H9 (cell line): ENCODE results near the gene BCAS3. TPM values are rescaled to one million over a fixed set of nuclear protein-coding genes. Genes with fewer than 3 reads are reported as not detected.

ENCODE experiments used
- DNase-seq: peaks from one replicate; pipeline ENCODE4 v3.0.0-alpha.2; 2017
- H2AFZ ChIP-seq: one replicate; pipeline ENCODE4 v1.6.1; 2013; ENCODE audit warnings: mild to moderate bottlenecking, low read length, control low read depth, moderate library complexity
- H2AK5ac ChIP-seq: 2 replicates; pipeline ENCODE4 v1.6.1; 2013; ENCODE audit warnings: low read length, control low read depth, mixed read lengths; ENCODE audit not compliant: insufficient read length
- H2BK120ac ChIP-seq: one replicate; pipeline ENCODE4 v1.6.1; 2013; ENCODE audit warnings: low read depth, mild to moderate bottlenecking, low read length, control low read depth, inconsistent platforms; ENCODE audit not compliant: poor library complexity, severe bottlenecking
- H2BK12ac ChIP-seq: 2 replicates; pipeline ENCODE4 v1.6.1; 2013; ENCODE audit warnings: low read length, control low read depth, mixed read lengths, low read depth; ENCODE audit not compliant: insufficient read length
- H2BK15ac ChIP-seq: 2 replicates; pipeline ENCODE4 v1.6.1; 2013; ENCODE audit warnings: low read depth, low read length, control low read depth
- H2BK20ac ChIP-seq: one replicate; pipeline ENCODE4 v1.6.1; 2013; ENCODE audit warnings: low read depth, mild to moderate bottlenecking, low read length, control low read depth, inconsistent platforms; ENCODE audit not compliant: poor library complexity, severe bottlenecking
- H2BK5ac ChIP-seq: 2 replicates; pipeline ENCODE4 v1.6.1; 2013; ENCODE audit warnings: low read length, control low read depth, mixed read lengths; ENCODE audit not compliant: insufficient read length
- H3K14ac ChIP-seq: 2 replicates; pipeline ENCODE4 v1.6.1; 2013; ENCODE audit warnings: low read length, control low read depth; ENCODE audit not compliant: insufficient read depth
- H3K18ac ChIP-seq: 2 replicates; pipeline ENCODE4 v1.6.1; 2013; ENCODE audit warnings: low read depth, mild to moderate bottlenecking, mixed read lengths, low read length, control low read depth; ENCODE audit not compliant: insufficient read length
- H3K23ac ChIP-seq: 2 replicates; pipeline ENCODE4 v1.6.1; 2013; ENCODE audit warnings: low read length, control low read depth, mixed read lengths, low read depth; ENCODE audit not compliant: insufficient read length
- H3K23me2 ChIP-seq: 2 replicates; pipeline ENCODE4 v1.6.1; 2013; ENCODE audit warnings: low read depth, mild to moderate bottlenecking, mixed read lengths, low read length, control low read depth; ENCODE audit not compliant: insufficient read length, poor library complexity, severe bottlenecking
- H3K27ac ChIP-seq: 2 replicates; pipeline ENCODE4 v1.5.1; 2013; ENCODE audit warnings: low read length, control low read depth, mixed read lengths, low read depth; ENCODE audit not compliant: insufficient read length
- H3K27me3 ChIP-seq: 2 replicates; pipeline ENCODE4 v1.6.1; 2013; ENCODE audit warnings: low read length, control low read depth, inconsistent platforms; ENCODE audit not compliant: insufficient read depth
- H3K4ac ChIP-seq: 2 replicates; pipeline ENCODE4 v1.6.1; 2013; ENCODE audit warnings: low read depth, mild to moderate bottlenecking, control low read depth, inconsistent platforms, low read length, moderate library complexity
- H3K4me1 ChIP-seq: 2 replicates; pipeline ENCODE4 v1.6.1; 2013; ENCODE audit warnings: low read length, control low read depth, inconsistent platforms; ENCODE audit not compliant: insufficient read depth
- H3K4me2 ChIP-seq: 2 replicates; pipeline ENCODE4 v1.6.1; 2013; ENCODE audit warnings: low read length, control low read depth, mixed read lengths; ENCODE audit not compliant: insufficient read length, insufficient read depth
- H3K56ac ChIP-seq: 2 replicates; pipeline ENCODE4 v1.6.1; 2013; ENCODE audit warnings: low read depth, mild to moderate bottlenecking, mixed read lengths, low read length, control low read depth; ENCODE audit not compliant: insufficient read length
- H3K79me1 ChIP-seq: 2 replicates; pipeline ENCODE4 v1.6.1; 2013; ENCODE audit warnings: low read depth, mild to moderate bottlenecking, moderate library complexity, low read length, control low read depth, inconsistent platforms; ENCODE audit not compliant: insufficient read depth, poor library complexity, severe bottlenecking
- H3K79me2 ChIP-seq: 2 replicates; pipeline ENCODE4 v1.6.1; 2013; ENCODE audit warnings: low read length, control low read depth, inconsistent platforms; ENCODE audit not compliant: insufficient read depth
- H3K9ac ChIP-seq: 2 replicates; pipeline ENCODE4 v1.6.1; 2013; ENCODE audit warnings: low read length, control low read depth, mixed read lengths; ENCODE audit not compliant: insufficient read length; ENCODE audit errors: extremely low read depth
- H3K9me3 ChIP-seq: one replicate; pipeline ENCODE4 v1.6.1; 2013; ENCODE audit warnings: low read depth, low read length, inconsistent platforms; ENCODE audit not compliant: control insufficient read depth
- H3T11ph ChIP-seq: one replicate; pipeline ENCODE4 v1.6.1; 2013; ENCODE audit warnings: mild to moderate bottlenecking, low read length, control low read depth, inconsistent platforms
- H4K20me1 ChIP-seq: one replicate; pipeline ENCODE4 v1.6.1; 2013; ENCODE audit not compliant: control insufficient read depth, insufficient read length, insufficient read depth
- H4K5ac ChIP-seq: 2 replicates; pipeline ENCODE4 v1.6.1; 2013; ENCODE audit warnings: low read depth, mild to moderate bottlenecking, mixed read lengths, low read length, control low read depth; ENCODE audit not compliant: insufficient read length
- H4K8ac ChIP-seq: replicated peaks from 2 replicates; pipeline ENCODE4 v1.6.1; 2013; ENCODE audit warnings: low read length, control low read depth, mixed read lengths, low read depth; ENCODE audit not compliant: insufficient read length
- H4K91ac ChIP-seq: 2 replicates; pipeline ENCODE4 v1.6.1; 2013; ENCODE audit warnings: low read depth, mild to moderate bottlenecking, moderate library complexity, mixed read lengths, low read length, control low read depth; ENCODE audit not compliant: insufficient read length
- H3K27ac Mint-ChIP-seq, 3 experiments: 2 replicates in 2 of 3; 3 replicates in 1 of 3; pipeline ENCODE4 v1.8.0; 2020 to 2021; ENCODE audit warnings: mixed read lengths in 3 of 3, mild to moderate bottlenecking in 1 of 3, moderate library complexity in 1 of 3
- H3K27me3 Mint-ChIP-seq: 2 replicates; pipeline ENCODE4 v1.8.0; 2021; ENCODE audit warnings: low read depth, mild to moderate bottlenecking, moderate library complexity, mixed read lengths
- H3K36me3 Mint-ChIP-seq, 3 experiments: 2 replicates in 2 of 3; 3 replicates in 1 of 3; pipeline ENCODE4 v1.8.0; 2020 to 2021; ENCODE audit warnings: low read depth in 3 of 3, mixed read lengths in 3 of 3; ENCODE audit not compliant: insufficient read depth in 1 of 3
- H3K4me1 Mint-ChIP-seq, 2 experiments: 2 replicates each; pipeline ENCODE4 v1.8.0; 2020; ENCODE audit warnings: mixed read lengths in 2 of 2
- H3K4me3 Mint-ChIP-seq, 2 experiments: 2 replicates in 1 of 2; 3 replicates in 1 of 2; pipeline ENCODE4 v1.8.0; 2020 to 2021; ENCODE audit warnings: mild to moderate bottlenecking in 2 of 2, mixed read lengths in 2 of 2, moderate library complexity in 1 of 2
- H3K9me3 Mint-ChIP-seq, 2 experiments: 2 replicates in 1 of 2; 3 replicates in 1 of 2; pipeline ENCODE4 v1.8.0; 2020; ENCODE audit warnings: mild to moderate bottlenecking in 2 of 2, mixed read lengths in 2 of 2, moderate library complexity in 1 of 2
- CTCF ChIP-seq: fragments of 200-600 bp; sonication (generic); conservative IDR thresholded peaks from 3 replicates; pipeline ENCODE4 v1.8.0; 2021; ENCODE audit warnings: antibody characterized with exemption, mild to moderate bottlenecking
- WGBS: extraction: QIAGEN DNeasy Blood & Tissue Kit; methylation state at CpG from one replicate; pipeline ENCODE4 v1.1.7; 2013; ENCODE audit warnings: missing lambda C conversion rate, low lambda C conversion rate, mixed read lengths; ENCODE audit not compliant: insufficient read length; ENCODE audit errors: extremely low coverage; 5-methylcytosine and 5-hydroxymethylcytosine counted together
- total RNA-seq: library from RNA; stranded (reverse); gene quantifications from 2 replicates; pipeline ENCODE4 v1.2.1, GENCODE V29; 2021

The BCAS3 gene
- total RNA-seq, 1 experiment from 2014 or later: 22.4 TPM

- Mint-ChIP-seq H3K27me3 (no peaks in the 10 kb centered on the region), H3K4me1 (peaks cover 6% of the 10 kb centered on the region in 2 experiments), H3K36me3 (no peaks in the 10 kb centered on the region), H3K4me3 (no peak overlapping the region), H3K9me3 (no peaks in the 10 kb centered on the region), H3K27ac (no peak overlapping the region)
- Histone ChIP-seq H3K4ac (no peak overlapping the region), H4K91ac (no peak overlapping the region), H3K9me3 (no peaks in the 10 kb centered on the region), H2AFZ (no peak overlapping the region), H3K18ac (no peak overlapping the region), H2BK12ac (no peak overlapping the region), H3K23ac (no peak overlapping the region), H3K79me2 (no peaks in the 10 kb centered on the region), H3K4me1 (no peaks in the 10 kb centered on the region), H2AK5ac (no peak overlapping the region), H2BK20ac (no peak overlapping the region), H3K4me2 (no peak overlapping the region), H3K9ac (no peak overlapping the region), H2BK5ac (no peak overlapping the region), H2BK15ac (no peak overlapping the region), H4K5ac (no peak overlapping the region), H3K56ac (no peak overlapping the region), H3K27me3 (no peaks in the 10 kb centered on the region), H4K8ac (no peak overlapping the region), H2BK120ac (no peak overlapping the region), H3K27ac (no peak overlapping the region), H3K79me1 (no peaks in the 10 kb centered on the region), H4K20me1 (no peaks in the 10 kb centered on the region), H3K23me2 (no peaks in the 10 kb centered on the region), H3T11ph (no peak overlapping the region), H3K14ac (no peak overlapping the region)
- no peak for TF ChIP-seq CTCF
- no peak for DNase-seq
- WGBS: no CpG with 5 or more reads among the region's 2 CpGs
Observed at GRCh38 chr17:60939318-60939717, 261.7 kb downstream of the BCAS3 start.
